GM12878 (cell line): ENCODE measurements around the gene SLC38A1. TPM values are rescaled to one million over a fixed set of nuclear protein-coding genes. Genes with fewer than 3 reads are reported as not detected.

ENCODE experiments used
- CBX3 ChIP-seq: fragments of 200-600 bp; sonication (generic); IDR thresholded peaks from 2 replicates; pipeline ENCODE4 v1.6.1; 2016; ENCODE audit warnings: low read depth, borderline replicate concordance
- EGR1 ChIP-seq, 2 experiments: IDR thresholded peaks; 1 replicate in 1 of 2; 2 replicates in 1 of 2; pipeline ENCODE4 v1.6.1; 2011 to 2012; ENCODE audit warnings: low read depth in 2 of 2, low read length in 2 of 2, borderline replicate concordance in 1 of 2, mild to moderate bottlenecking in 1 of 2, moderate library complexity in 1 of 2
- IKZF1 ChIP-seq: fragments of 450-650 bp; conservative IDR thresholded peaks from 2 replicates; pipeline ENCODE4 v1.6.1; 2017; ENCODE audit warnings: antibody characterized with exemption, mild to moderate bottlenecking
- MYC ChIP-seq: IDR thresholded peaks from 2 replicates; pipeline ENCODE4 v1.6.1; 2011; ENCODE audit warnings: mild to moderate bottlenecking, low read length, moderate library complexity, inconsistent platforms; ENCODE audit not compliant: insufficient read depth, insufficient replicate concordance, insufficient read length, severe bottlenecking
- NFIC ChIP-seq: IDR thresholded peaks from 2 replicates; pipeline ENCODE4 v1.6.1; 2012; ENCODE audit warnings: low read depth, mild to moderate bottlenecking, inconsistent platforms, low read length, moderate library complexity
- NFYB ChIP-seq: IDR thresholded peaks from 2 replicates; pipeline ENCODE4 v1.6.1; 2011; ENCODE audit warnings: low read depth, mild to moderate bottlenecking, low read length, improper control_type of control experiment, moderate library complexity; ENCODE audit not compliant: insufficient read depth
- PAX5 ChIP-seq: IDR thresholded peaks from 2 replicates; pipeline ENCODE4 v1.6.1; 2011; ENCODE audit warnings: low read depth, low read length, borderline replicate concordance
- SMARCA5 ChIP-seq: fragments of 450-650 bp; IDR thresholded peaks from 2 replicates; pipeline ENCODE4 v1.6.1; 2017; ENCODE audit warnings: mild to moderate bottlenecking
- SREBF2 ChIP-seq: IDR thresholded peaks from 2 replicates; pipeline ENCODE4 v1.6.1; 2012; ENCODE audit warnings: mild to moderate bottlenecking, low read length
- TBL1XR1 ChIP-seq: IDR thresholded peaks from 2 replicates; pipeline ENCODE4 v1.6.1; 2012; ENCODE audit warnings: low read depth, low read length, improper control_type of control experiment
- polyA plus RNA-seq, 11 experiments: library from polyadenylated mRNA; depleted of rRNA in 4 of 11; unstranded in 6 of 11; stranded (reverse) in 5 of 11; fragments of >200 nt; fragmentation: Nextera tagmentation in 4 of 11; fragmentation: Illumina TruSeq in 1 of 11; extraction: Ambion mirVana in 4 of 11; extraction: Trizol in 1 of 11; gene quantifications; 1 replicate in 1 of 11; 2 replicates in 10 of 11; pipeline versions ENCODE4 v1.2.1 to v1.2.3, GENCODE V29; 2011 to 2016; ENCODE audit warnings: inconsistent platforms in 2 of 11, missing spikeins in 2 of 11, low read depth in 1 of 11
- total RNA-seq, 4 experiments: library from RNA; depleted of rRNA in 3 of 4; stranded (reverse); fragments of >200 nt in 3 of 4; fragmentation: Illumina TruSeq in 1 of 4; extraction: Trizol in 1 of 4; gene quantifications; 2 replicates each; pipeline versions ENCODE4 v1.2.1 to v1.2.3, GENCODE V29; 2013 to 2021
- TF ChIP-seq, protein P1 (sequence below): fragments of 450-650 bp; IDR thresholded peaks from 2 replicates; pipeline ENCODE4 v1.6.1; 2017; ENCODE audit warnings: antibody characterized with exemption, mild to moderate bottlenecking, moderate library complexity

SLC38A1 gene
- total and polyA plus RNA-seq, 10 of the 15 experiments (the other 5 are each of a cell fraction or from before 2014, with no cell fraction given), result 38.1 to 191 (median 144) TPM

DNA sequence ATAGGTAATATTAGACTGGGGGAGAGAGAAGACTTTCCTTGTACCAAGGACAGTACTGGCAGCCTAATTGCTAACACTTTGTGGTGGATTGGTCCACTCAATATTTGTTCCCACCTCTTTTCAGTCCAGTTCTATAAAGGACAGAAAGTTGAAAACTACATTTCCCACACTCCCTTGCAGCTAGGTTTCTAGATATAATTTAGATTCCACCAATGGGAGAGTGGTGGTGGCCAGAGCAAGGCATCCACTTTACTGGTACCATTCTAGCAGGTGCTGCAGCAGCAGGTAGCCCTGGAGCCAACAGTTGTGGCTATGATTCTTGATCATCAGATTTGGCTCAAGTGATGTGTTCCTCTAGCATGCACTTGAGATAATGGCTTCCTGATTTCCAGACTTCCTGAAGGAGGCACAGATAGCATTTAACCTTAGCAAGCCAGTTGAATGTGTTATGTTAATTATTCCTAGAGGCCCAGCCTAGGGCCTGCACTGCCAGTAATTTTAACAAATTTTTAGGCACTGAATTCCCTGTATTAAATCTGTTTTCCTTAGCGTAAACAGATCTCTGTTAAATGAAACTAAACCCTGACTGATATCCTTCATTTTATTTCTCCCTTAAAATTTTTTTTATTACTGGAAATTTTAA, 24.4 kb downstream of the SLC38A1 start (continued):
- no peak for TF ChIP-seq NFIC
- TF ChIP-seq IKZF1, result no peak
- TF ChIP-seq CBX3, result no peak
- TF ChIP-seq MYC, result no peak
- TF ChIP-seq EGR1 (IDR thresholded peaks at IDR 0.05; ENCODE audit: borderline replicate concordance in 1 of 2, low read depth in 2 of 2, low read length in 2 of 2), result no peak
- no peak for TF ChIP-seq SMARCA5
- no peak for TF ChIP-seq PAX5
- no peak for TF ChIP-seq TBL1XR1
- TF ChIP-seq, protein P1, sequence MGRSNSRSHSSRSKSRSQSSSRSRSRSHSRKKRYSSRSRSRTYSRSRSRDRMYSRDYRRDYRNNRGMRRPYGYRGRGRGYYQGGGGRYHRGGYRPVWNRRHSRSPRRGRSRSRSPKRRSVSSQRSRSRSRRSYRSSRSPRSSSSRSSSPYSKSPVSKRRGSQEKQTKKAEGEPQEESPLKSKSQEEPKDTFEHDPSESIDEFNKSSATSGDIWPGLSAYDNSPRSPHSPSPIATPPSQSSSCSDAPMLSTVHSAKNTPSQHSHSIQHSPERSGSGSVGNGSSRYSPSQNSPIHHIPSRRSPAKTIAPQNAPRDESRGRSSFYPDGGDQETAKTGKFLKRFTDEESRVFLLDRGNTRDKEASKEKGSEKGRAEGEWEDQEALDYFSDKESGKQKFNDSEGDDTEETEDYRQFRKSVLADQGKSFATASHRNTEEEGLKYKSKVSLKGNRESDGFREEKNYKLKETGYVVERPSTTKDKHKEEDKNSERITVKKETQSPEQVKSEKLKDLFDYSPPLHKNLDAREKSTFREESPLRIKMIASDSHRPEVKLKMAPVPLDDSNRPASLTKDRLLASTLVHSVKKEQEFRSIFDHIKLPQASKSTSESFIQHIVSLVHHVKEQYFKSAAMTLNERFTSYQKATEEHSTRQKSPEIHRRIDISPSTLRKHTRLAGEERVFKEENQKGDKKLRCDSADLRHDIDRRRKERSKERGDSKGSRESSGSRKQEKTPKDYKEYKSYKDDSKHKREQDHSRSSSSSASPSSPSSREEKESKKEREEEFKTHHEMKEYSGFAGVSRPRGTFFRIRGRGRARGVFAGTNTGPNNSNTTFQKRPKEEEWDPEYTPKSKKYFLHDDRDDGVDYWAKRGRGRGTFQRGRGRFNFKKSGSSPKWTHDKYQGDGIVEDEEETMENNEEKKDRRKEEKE, result no peak
- TF ChIP-seq NFYB, result peak; percentile 57; the same call in 1 of the 2 replicates
- no peak for TF ChIP-seq SREBF2
